Occipital lobe (tissue), 2 donors: Measurements from ENCODE around the gene SPOUT1. TPM values are rescaled to one million over a fixed set of nuclear protein-coding genes. Genes with fewer than 3 reads are reported as not detected.

Experiments used
- DNase-seq: peaks from one replicate; lab custom pipeline; 2025; lab: John Stamatoyannopoulos, UW
- total RNA-seq: library from RNA; depleted of rRNA; stranded (reverse); fragments of >200 nt; gene quantifications from one replicate; pipeline ENCODE4 v1.2.3, GENCODE V29; 2014

SPOUT1 gene
- total RNA-seq, 1 donor from 2014 or later, result 14.2 TPM

DNA sequence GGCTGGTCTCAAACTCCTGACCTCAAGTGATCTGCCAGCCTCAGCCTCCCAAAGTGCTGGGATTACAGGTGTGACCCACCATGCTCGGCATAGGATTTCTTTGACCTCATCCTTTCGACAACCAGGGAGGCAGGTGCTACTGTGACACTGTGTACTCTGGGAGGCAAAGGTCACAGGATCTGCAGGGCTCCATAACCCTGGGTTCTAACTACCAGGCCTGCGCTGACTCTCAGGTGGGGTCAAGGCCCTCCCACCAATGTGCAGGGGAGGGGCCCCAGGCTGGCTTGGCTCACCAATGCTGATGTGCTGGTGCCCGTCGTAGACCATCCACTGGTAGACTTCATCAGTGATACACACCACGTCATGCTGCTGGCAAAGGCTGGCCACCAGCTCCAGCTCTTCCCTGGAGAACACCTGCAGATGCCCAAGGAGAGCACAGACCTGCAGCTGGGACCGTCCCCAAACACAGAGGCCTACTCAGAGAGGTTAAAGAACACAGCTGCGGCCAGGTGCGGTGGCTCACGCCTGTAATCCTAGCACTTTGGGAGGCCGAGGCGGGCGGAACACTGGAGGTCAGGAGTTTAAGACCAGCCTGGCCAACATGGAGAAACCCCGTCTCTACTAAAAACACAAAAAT, 7.0 kb upstream of the SPOUT1 start:
- no peak for DNase-seq

DNA sequence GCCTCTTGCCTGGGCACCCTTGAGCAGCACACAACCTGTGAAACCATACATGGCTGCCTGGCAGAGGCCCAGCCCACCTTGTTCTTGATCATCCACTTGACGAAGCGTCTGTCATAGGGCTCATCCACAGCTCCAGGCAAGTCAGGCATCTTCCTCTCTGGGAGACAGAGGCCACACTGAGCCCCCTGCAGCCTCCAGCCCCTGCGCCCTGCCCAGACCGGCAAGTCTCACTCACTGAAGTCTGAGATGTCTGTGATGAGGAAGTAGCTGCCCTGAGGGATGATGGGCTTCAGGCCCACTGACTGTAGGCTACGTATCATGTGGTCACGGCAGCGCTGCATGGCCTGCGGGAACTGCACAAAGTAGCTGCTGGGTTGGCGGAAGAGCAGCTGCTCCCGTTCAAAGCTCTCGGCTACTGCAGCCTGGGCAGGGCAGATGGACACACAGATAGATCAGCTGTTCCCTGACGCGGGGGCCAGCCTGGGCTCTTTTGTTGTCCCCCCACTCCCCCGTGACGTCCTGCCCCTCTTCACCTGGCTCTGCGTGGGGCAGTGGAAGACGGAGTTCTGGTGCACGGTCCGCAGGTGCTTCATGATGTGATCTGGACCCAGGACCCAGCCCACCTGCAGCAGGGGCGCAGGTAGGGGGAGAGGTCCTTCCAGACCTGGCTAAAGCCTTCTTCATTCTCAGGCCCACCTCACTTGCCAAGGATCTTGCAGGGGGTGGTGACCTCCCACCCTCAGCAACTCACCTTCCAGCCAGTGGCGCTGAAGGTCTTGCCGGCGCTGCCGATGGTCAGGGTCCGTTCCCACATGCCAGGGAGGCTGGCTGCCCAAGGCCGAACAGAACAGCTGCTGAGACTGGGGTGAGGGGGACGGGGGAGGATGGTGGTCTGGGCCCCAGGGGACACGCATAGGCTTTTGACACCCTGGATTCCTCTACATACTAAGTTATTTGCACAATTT, 5.9 kb upstream of the SPOUT1 start:
- no peak for DNase-seq

DNA sequence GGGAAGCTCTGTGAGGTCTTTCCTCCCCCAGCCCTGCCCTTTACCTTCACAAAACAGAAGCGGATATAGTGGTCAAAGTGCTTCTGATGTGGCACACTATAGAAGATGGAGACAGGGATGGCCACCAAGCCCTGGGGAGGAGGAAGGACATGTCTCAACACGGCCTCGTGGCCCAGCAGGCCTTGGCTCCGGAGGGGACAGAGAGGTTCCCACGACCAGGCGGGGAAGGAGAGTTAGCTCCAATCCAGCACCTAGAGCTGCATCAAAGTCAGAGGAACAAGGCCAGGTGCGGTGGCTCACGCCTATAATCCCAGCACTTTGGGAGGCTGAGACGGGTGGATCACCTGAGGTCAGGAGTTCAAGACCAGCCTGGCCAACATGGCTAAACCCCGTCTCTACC, 4.1 kb upstream of the SPOUT1 start:
- no peak for DNase-seq

DNA sequence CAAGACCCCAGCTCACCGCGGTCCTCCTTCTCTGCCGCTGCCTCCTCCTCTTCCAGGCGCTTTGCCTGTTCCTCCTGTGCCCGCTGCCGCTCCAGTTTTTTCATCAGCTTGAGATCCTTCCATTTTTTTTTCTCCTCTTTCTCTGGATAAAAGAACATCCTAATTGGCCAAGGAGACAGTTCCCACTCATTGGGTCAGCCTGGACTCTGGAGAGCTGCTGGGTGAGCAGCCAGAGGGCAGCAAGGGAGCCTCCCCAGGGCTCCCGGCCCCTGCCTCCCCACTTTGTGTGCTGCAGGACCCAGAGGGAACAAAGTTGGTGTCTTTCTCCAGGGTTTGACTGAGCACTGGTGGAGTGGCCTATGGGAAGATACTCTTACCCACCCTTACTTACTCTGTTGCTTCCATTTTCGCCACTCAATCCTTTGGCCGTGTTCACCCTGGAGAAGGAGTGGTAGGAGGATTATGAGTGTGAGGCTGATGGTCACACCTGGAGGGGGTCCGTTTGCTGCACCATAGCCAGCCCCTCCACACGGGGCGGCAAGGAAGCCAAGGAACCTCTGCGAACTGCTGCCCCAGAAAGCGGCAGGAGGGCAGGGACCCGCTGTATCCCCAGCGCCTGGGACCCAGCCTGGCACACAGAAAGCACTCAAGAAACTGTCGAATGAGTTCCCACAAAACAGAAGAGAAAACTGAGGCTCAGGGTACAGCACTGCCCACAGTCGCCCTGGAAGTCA, 708 bp downstream of the SPOUT1 start:
- no peak for DNase-seq

DNA sequence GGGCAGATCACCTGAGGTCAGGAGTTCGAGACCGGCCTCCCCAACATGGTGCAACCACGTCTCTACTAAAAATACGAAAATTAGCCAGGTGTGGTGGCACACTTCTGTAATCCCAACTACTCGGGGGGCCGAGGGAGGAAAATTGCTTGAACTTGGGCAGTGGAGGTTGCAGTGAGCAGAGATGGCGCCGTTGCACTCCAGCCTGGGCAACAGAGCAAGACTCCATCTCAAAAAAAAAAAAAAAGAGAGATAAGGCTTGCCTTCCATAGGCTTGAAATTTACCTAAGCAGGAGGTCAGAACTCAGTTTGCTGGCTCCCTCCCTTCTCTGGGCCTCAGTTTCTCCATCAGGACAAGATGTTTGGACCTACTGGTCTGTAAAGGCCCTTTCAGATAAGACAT, 1.3 kb downstream of the SPOUT1 start:
- no peak for DNase-seq

DNA sequence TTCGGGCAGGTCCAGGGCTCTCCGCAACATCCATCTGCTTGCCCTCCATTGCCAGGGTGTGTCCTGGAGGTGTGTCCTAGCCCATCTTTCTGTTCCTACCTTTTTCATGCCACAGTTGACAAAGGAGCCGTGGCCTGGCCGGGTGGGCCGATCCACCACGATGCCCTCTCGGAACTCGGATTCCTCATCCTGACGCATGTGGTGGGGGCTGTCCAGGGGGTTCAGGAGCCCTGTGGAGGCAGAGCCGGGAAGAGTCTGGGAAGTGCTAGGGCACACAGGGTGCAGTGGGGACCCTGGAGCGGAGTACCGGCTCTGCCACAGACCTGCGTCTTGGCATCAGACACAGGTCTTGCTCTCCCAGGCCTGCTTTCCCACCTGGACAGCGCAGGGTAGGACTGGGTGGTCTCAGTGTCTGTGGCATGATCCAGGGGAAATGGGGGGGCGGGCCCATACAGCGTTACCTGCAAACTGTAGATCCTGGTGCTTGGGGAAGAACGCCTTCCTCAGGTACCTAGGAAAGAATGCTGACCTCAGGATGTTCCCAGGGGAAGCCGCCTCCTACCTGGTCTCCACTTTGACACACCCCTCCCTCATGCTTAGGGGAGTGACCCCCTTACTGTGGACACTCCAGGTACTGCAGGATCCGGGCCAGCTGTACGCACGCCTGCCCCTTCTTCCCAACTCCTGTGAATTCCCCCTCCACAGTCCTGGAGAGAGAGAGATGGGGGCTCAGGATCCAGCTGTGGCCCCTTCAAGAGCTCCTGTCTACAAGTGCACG, 3.5 kb downstream of the SPOUT1 start:
- no peak for DNase-seq

DNA sequence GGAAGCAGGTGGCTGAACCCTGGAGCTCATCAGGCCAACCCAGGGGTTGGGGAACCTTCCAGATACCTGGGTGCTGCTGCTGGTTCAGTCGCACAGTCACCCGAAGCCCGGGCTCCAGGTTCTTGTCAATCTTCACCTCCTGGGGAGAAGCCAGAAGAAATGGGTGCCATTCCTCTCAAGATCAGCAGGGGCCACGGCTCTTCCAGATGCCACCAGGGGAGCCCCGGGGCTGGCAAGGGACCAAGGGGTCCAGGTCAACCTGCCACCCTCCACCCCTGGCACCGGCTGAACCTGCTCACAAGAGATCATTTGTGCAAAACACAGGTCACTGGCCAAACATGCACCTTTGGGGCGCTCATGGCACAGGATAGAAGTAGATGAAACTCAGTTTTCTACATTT, 4.7 kb downstream of the SPOUT1 start:
- no peak for DNase-seq

DNA sequence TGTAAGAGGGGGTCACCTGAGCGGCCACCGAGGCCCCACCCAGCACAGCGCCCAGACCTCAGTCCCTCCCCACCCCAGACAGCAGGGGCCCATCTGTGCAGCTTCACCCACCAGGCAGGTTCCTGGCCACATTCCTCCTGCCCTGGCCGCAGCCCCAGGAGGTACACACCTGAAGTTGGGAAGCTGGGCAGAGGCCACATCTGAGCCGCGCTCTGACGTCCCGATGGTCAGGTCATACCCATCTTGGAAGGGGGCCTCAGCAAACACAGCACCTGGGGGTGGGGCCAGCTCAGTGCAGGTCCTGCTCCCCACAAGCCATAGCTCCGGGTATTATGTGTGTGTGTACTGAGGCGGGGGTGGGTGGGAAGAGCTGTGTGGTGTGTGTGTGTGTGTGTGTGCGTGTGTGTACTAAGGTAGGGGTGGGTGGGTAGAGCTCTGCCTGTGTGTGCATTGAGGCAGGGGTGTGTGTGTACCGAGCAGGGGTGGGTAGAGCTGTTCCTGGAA, 5.6 kb downstream of the SPOUT1 start:
- no peak for DNase-seq

DNA sequence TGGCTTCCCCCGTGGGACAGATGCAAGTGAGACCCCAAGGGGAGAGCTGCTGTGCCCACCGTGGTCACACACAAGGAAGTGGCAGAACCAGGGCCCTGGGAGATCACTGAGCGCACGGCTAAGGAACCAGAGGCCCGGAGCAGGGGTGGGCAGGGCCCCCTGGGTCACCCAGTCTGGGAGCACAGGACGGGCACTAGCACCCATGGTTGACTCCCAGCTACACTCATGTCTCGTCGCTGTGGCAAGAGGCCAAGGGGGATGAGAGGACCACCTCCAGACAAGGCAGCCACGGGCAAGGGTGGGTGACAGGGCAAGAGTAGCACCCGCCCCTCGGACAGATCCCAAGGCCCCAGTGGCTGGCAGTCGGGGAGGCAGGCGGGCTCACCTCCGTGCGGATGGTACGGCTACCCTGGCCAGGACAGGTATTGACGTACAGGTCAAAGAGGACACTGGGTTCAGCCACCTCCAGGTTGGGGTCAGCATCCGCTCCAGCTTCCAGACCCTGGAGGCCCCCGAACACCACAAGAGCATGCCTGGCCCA, 6.2 kb downstream of the SPOUT1 start:
- DNase-seq, result no peak

DNA sequence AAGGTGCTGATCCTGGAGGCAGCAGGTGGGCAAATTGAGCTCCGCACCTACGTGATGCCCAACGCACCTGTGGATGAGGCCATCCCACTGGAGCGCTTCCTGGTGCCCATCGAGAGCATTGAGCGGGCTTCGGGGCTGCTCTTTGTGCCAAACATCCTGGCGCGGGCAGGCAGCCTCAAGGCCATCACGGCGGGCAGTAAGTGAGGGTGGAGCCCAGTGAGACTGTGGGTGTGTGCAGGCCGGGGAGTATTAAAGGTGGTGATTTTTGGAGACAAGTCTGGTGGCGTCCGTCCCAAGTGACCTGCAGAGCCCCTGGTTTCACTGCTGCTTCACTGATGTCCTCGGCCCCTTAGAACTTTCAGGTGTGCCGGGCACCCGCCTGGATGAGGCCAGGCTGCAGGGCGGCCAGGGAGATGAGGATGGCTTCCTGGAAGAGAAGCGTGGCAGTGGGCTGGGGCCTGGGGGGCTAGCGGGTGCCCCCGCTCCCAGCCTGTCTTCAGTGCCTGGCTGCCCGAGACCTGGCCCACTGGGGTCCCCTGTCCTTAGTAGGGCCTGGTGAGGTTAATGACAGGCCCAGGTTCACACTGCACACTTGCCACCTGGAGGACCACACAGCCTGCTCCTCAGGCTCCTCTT, 7.1 kb downstream of the SPOUT1 start:
- DNase-seq, result no peak

DNA sequence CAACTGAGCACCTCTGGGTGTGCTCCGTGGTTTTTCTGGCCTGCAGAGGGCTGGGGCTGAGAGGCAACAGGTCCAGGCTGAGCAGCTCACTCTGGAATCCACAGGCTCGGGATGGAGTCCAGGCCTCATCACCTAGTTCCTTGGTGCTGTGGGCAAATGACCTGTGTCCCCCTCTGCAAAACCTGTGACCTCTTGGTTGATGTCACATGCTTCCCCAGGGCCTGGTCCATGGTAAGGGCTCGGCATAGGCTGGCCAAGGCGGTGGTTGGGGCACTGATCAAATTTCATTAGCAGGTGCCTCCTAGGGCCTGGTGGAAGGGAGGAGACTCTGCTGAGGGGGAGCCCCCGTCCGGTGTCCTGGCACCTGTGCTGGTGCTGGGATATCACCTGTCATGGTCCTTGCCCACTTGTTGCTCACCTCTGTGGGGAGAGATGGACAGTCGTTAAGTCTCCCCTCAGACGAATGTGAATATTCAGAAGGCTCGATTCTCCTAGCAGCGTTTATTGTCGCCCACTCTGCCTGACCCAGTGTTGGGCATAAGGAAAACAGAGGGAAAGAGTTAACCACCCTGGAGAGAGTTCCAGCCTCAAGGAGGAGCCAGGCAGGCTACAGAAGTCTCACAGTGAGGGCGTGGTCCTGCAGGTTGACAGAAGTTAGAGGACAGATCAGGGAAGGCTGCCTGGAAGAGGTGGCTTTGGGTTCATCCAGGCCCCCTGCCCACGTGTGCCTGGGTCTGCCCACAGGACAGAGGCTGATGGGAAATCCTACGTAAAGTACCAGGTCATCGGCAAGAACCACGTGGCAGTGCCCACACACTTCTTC, 7.8 kb downstream of the SPOUT1 start:
- DNase-seq, result no peak

DNA sequence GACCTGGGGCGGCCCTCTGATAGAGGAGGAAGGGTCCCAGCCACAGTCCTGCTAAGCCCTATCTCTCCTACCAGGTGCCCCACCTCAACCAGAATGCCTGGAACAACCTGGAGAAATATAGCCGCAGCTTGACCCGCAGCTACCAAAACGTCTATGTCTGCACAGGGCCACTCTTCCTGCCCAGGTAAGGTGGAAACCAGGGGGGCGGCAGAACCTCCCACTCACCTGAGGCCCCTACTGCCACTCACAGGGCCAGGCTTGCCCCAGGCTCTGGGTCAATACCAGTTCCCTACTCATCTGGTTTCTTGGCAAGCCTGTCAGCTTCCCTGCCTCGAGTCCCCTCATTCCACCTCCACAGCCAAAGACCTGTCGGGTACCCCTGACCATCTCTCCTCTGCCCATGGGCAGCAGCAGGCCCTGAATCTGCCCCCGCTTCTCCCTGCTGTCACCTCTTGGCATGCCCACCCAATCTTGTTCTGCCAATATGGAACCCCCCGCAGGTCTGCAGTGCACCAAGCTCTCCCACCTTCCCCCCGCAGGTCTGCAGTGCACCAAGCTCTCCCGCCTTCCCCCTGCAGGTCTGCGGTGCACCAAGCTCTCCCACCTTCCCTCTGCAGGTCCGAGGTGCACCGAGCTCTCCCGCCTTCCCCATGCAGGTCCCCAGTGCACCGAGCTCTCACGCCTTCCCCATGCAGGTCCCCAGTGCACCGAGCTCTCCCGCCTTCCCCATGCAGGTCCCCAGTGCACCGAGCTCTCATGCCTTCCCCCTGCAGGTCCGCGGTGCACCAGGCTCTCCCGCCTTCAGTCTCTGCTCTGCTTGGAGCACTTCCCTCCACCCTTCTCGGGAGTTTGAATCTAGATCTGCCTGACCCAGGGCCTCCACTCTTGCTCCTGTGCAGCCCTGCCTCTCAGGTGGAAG, 8.7 kb downstream of the SPOUT1 start:
- no peak for DNase-seq

DNA sequence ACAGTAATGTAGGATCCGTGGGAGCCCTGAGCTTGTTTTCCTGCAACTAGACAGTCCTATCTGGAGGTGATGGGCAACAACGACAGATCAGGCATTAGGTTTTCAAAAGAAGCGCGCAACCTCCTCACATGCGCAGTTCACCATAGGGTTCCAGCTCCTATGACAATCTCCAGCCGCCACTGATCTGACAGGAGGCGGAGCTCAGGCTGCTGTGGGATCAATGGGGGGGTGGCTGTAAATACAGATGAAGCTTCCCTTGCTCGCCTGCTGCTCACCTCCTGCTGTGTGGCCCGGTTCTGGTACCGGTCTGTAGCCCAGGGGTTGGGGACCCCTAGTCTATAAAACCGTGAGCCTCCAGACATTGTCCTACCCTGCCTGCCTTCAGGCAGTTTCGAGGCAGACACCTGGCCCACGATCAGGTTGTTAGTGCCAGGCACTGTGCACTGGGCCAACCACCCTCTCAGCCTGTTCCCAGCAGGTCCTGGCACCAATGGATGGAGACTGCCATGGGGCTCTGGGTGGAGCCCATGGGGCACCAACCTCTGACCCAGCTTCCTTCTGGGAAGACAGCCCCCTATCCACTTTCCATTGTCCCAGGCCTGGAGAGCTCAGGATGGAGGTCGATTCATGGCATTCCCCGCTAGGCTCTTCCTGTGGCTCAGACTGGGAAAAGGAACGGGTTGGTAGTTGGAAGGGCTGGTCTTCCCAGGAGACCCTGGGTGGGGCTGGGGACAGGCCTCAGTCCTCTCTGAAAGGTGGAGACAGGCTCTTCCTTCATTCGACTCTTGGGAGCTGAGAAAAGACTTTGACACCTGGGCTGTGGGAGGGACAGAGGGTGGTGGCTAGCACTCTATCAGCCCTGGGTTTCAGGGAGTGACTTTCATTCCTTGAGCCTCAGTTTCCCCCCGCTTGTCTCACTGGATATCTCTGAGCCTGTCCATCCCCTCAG, 9.6 kb downstream of the SPOUT1 start:
- peak; percentile 31 for DNase-seq

DNA sequence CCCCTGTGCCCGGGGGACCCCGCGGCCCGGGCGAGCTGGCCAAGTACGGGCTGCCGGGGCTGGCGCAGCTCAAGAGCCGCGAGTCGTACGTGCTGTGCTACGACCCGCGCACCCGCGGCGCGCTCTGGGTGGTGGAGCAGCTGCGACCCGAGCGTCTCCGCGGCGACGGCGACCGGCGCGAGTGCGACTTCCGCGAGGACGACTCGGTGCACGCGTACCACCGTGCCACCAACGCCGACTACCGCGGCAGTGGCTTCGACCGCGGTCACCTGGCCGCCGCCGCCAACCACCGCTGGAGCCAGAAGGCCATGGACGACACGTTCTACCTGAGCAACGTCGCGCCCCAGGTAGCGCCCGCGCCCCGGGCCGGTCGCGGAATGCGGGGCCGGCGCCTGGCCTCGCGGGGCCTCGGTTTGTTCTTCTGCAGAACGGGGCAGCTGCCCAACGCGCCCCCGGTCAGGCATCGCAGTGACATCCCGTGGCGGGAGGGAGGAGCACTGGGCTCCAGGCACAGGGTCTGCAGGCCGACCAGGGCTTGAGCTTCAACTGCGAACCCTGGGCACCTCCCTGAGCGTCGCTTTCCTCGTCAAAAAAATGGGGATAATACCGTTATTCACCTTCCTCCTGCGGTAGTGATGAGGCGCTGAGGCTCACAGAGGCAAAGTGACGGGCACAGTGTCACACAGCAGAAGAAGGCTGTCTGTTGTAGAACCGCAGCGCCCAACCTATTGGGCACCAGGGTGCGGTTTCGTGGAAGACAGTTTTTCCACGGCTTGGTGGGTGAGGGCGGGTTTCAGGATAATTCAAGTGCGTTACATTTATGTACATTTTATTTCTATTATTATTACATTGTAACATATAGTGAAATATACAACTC, 10.5 kb downstream of the SPOUT1 start:
- DNase-seq, result peak; percentile 16

DNA sequence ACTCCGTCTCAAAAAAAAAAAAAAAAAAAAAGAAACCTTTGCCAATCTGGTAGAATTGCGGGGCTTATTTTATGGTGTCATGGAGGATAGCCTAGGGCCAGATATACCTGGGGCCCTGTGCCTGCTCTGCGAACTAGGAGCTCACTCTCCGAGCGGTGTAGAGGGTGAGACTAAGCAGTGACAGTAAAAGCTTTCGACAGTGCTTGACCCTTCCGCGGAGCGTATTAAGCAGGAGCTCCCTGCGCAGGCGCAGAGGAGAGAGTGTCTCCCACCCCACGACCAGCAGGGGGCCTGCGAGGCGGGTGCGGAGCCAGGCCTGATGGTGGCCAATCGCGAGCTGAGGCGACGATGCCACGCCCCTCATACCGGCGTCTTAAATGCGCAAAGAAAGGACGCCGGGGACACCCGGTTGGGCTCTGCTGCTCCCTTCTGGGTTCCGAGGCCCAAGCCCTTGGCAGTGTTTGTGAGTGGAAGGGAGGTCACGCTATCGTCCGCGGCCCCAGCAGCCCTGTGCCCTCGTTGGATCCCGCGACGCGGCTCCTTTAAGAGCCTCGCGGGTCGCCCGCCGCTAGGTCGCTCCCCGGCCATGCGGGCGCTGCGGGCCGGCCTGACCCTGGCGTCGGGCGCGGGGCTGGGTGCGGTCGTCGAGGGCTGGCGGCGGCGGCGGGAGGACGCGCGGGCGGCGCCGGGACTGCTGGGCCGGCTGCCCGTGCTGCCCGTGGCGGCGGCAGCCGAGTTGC, 11.3 kb downstream of the SPOUT1 start, which contains the start of gene ENDOG:
Gene ENDOG, plus strand, starts transcription at position 402 of the 740 bp plus-strand sequence. Its CDS starts 185 bp downstream, at position 587.
- DNase-seq, result peak; percentile 94
